CD14-positive monocyte (primary cell): ENCODE measurements around the gene VANGL1. TPM values are rescaled to one million over a fixed set of nuclear protein-coding genes. Genes with fewer than 3 reads are reported as not detected.

Experiments used
- DNase-seq, 3 donors: peaks; one replicate each; pipeline ENCODE4 v3.0.0-alpha.2; 2011 to 2022
- H2AFZ ChIP-seq: 2 replicates; pipeline ENCODE4 v1.6.0; 2012; ENCODE audit warnings: mild to moderate bottlenecking, low read depth, low read length, inconsistent platforms; ENCODE audit not compliant: insufficient read depth, poor library complexity, severe bottlenecking
- H3K27ac ChIP-seq, 2 donors: 1 replicate in 1 of 2; 2 replicates in 1 of 2; pipeline ENCODE4 v1.5.1; 2012 to 2013; ENCODE audit warnings: low read length in 2 of 2, control low read depth in 1 of 2, inconsistent platforms in 1 of 2, low read depth in 1 of 2, mild to moderate bottlenecking in 1 of 2
- H3K27me3 ChIP-seq, 2 donors: one replicate each; pipeline versions ENCODE4 v1.6.0 to v1.6.1; 2011 to 2013; ENCODE audit warnings: low read length in 2 of 2; ENCODE audit not compliant: control insufficient read depth in 2 of 2, insufficient read depth in 2 of 2
- H3K36me3 ChIP-seq, 2 donors: replicated peaks in 1 of 2; 1 replicate in 1 of 2; 2 replicates in 1 of 2; pipeline versions ENCODE4 v1.5.1 to v1.6.1; 2012 to 2013; ENCODE audit warnings: low read length in 2 of 2, control low read depth in 1 of 2, inconsistent platforms in 1 of 2, mild to moderate bottlenecking in 1 of 2; ENCODE audit not compliant: insufficient read depth in 2 of 2, control insufficient read depth in 1 of 2
- H3K4me1 ChIP-seq, 2 donors: 1 replicate in 1 of 2; 2 replicates in 1 of 2; pipeline versions ENCODE4 v1.5.1 to v1.6.1; 2012 to 2013; ENCODE audit warnings: low read length in 2 of 2, control low read depth in 1 of 2, inconsistent platforms in 1 of 2, mild to moderate bottlenecking in 1 of 2, moderate library complexity in 1 of 2; ENCODE audit not compliant: insufficient read depth in 2 of 2, control insufficient read depth in 1 of 2
- H3K4me2 ChIP-seq: replicated peaks from 2 replicates; pipeline ENCODE3; 2012; ENCODE audit warnings: low read length, moderate library complexity, mild to moderate bottlenecking; ENCODE audit not compliant: poor library complexity, severe bottlenecking; ENCODE audit errors: extremely low read depth
- H3K4me3 ChIP-seq, 3 experiments: fragments of 200-600 bp in 1 of 3; sonication (generic) in 1 of 3; replicated peaks in 1 of 3; 1 replicate in 2 of 3; 2 replicates in 1 of 3; pipeline ENCODE4 v1.5.1; 2011 to 2013; ENCODE audit warnings: low read length in 3 of 3, mild to moderate bottlenecking in 3 of 3, control low read depth in 2 of 3, low read depth in 2 of 3, inconsistent platforms in 1 of 3, moderate library complexity in 1 of 3
- H3K79me2 ChIP-seq: 2 replicates; pipeline ENCODE4 v1.6.0; 2012; ENCODE audit warnings: mild to moderate bottlenecking, control low read depth, inconsistent platforms, low read length, moderate library complexity; ENCODE audit not compliant: insufficient read depth
- H3K9ac ChIP-seq: 2 replicates; pipeline ENCODE4 v1.6.0; 2017; ENCODE audit warnings: low read length, mild to moderate bottlenecking; ENCODE audit not compliant: insufficient read depth, poor library complexity, severe bottlenecking
- H3K9me3 ChIP-seq, 2 donors: replicated peaks in 1 of 2; 1 replicate in 1 of 2; 2 replicates in 1 of 2; pipeline versions ENCODE4 v1.5.1 to v1.6.1; 2012 to 2013; ENCODE audit warnings: low read length in 2 of 2, control low read depth in 1 of 2; ENCODE audit not compliant: control insufficient read depth in 1 of 2, insufficient read depth in 1 of 2
- H4K20me1 ChIP-seq: 2 replicates; pipeline ENCODE4 v1.6.0; 2012; ENCODE audit warnings: mild to moderate bottlenecking, low read length, control low read depth, moderate library complexity; ENCODE audit not compliant: insufficient read depth
- H3K27ac Mint-ChIP-seq, 7 donors: one replicate each; pipeline ENCODE4 v1.8.0; 2020; ENCODE audit warnings: mild to moderate bottlenecking in 7 of 7, mixed read lengths in 7 of 7, moderate library complexity in 6 of 7, inconsistent platforms in 2 of 7
- H3K27me3 Mint-ChIP-seq, 3 donors: one replicate each; pipeline ENCODE4 v1.8.0; 2021 to 2022; ENCODE audit warnings: low read depth in 3 of 3, mild to moderate bottlenecking in 3 of 3, mixed read lengths in 3 of 3, moderate library complexity in 3 of 3, inconsistent platforms in 1 of 3
- H3K36me3 Mint-ChIP-seq, 2 donors: one replicate each; pipeline ENCODE4 v1.8.0; 2020; ENCODE audit warnings: mixed read lengths in 2 of 2, inconsistent platforms in 1 of 2, mild to moderate bottlenecking in 1 of 2
- H3K4me1 Mint-ChIP-seq: one replicate; pipeline ENCODE4 v1.8.0; 2020; ENCODE audit warnings: mild to moderate bottlenecking, mixed read lengths
- H3K4me3 Mint-ChIP-seq, 2 donors: one replicate each; pipeline ENCODE4 v1.8.0; 2020; ENCODE audit warnings: mild to moderate bottlenecking in 2 of 2, mixed read lengths in 2 of 2, moderate library complexity in 1 of 2
- H3K9me3 Mint-ChIP-seq, 7 donors: one replicate each; pipeline ENCODE4 v1.8.0; 2020 to 2022; ENCODE audit warnings: mixed read lengths in 7 of 7, mild to moderate bottlenecking in 6 of 7, moderate library complexity in 6 of 7, inconsistent platforms in 2 of 7
- CTCF ChIP-seq: fragments of 200-600 bp; IDR thresholded peaks from one replicate; pipeline ENCODE4 v1.8.0; 2022; ENCODE audit warnings: antibody characterized with exemption, mild to moderate bottlenecking
- WGBS: methylation state at CpG from one replicate; pipeline ENCODE4 v1.1.5; 2013; ENCODE audit warnings: missing lambda C conversion rate; ENCODE audit not compliant: insufficient coverage; 5-methylcytosine and 5-hydroxymethylcytosine counted together
- intact Hi-C, 2 donors: fragments of 100-400 bp; cut with micrococcal nuclease; formaldehyde crosslinking; loops; one replicate each; pipeline versions ENCODE4 v1.15.0 to v1.15.1; 2023
- polyA plus RNA-seq, 3 donors: library from polyadenylated mRNA; depleted of rRNA in 1 of 3; unstranded in 2 of 3; stranded (reverse) in 1 of 3; fragments of 300-500 nt in 2 of 3; fragments of >200 nt in 1 of 3; fragmentation: Illumina TruSeq in 2 of 3; gene quantifications; 1 replicate in 2 of 3; 2 replicates in 1 of 3; pipeline ENCODE4 v1.2.3, GENCODE V29; 2012 to 2021

The VANGL1 gene
- polyA plus RNA-seq, 3 donors = 0.67 to 2.0 (median 1.3) TPM

GRCh38 chr1:115692224-115692623 lies 50.5 kb downstream of the VANGL1 start:
- Histone ChIP-seq H3K4me3 (no peak overlapping the region), H3K9me3 (no peaks in the 10 kb centered on the region), H2AFZ (no peak overlapping the region), H3K27ac (no peak overlapping the region), H3K36me3 (peaks cover 0 to 21% of the 10 kb centered on the region in 2 donors), H3K79me2 (no peaks in the 10 kb centered on the region), H3K4me1 (no peaks in the 10 kb centered on the region), H4K20me1 (no peaks in the 10 kb centered on the region), H3K9ac (no peak overlapping the region), H3K4me2 (no peak overlapping the region), H3K27me3 (no peaks in the 10 kb centered on the region)
- no peak for TF ChIP-seq CTCF
- H3K9me3 Mint-ChIP-seq = no peaks in the 10 kb centered on the region
- no peak for DNase-seq
- H3K4me3 Mint-ChIP-seq = no peak overlapping the region
- H3K4me1 Mint-ChIP-seq = no peaks in the 10 kb centered on the region
- WGBS = 93% methylated on average over 4 of the region's 4 CpGs
- intact Hi-C loops = no loop called here
- H3K36me3 Mint-ChIP-seq = peaks cover 9 to 16% of the 10 kb centered on the region in 2 donors
- peaks cover 0 to 2% (median 2%) of the 10 kb centered on the region in 3 donors for H3K27me3 Mint-ChIP-seq
- H3K27ac Mint-ChIP-seq = no peak overlapping the region

DNA sequence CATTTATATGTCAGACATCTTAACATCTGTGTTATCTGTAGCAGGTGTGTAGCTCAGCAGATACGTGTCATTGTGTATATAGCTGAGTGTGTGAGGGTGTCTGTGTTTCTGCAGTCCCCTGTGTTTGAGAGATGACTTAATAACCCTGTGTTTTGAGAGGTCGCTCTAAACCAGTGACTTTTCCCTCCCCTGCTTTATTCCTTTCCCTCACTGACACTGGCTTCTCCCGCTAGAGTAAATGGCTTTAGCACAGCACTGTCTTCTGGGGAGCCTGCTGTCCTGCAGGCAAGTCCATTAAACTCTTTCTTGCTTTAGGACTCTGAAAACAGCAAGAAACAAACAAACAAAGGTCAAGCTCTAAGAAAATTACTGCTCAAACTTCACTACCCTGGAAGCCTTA lies 53.0 kb downstream of the VANGL1 start:
- H3K4me1 ChIP-seq = no peaks in the 10 kb centered on the region
- H3K9me3 ChIP-seq = no peaks in the 10 kb centered on the region
- intact Hi-C loops = no loop called here
- Mint-ChIP-seq H3K36me3 (peaks cover 9 to 13% of the 10 kb centered on the region in 2 donors), H3K27ac (peak overlapping the region in 1 of 7 donors; percentile 40), H3K27me3 (peaks cover 0 to 2% (median 0%) of the 10 kb centered on the region in 3 donors), H3K9me3 (no peaks in the 10 kb centered on the region), H3K4me3 (no peak overlapping the region), H3K4me1 (no peaks in the 10 kb centered on the region)
- 100% methylated on average over 1 of the region's 3 CpGs for WGBS
- no peak for DNase-seq
- H3K79me2 ChIP-seq = no peaks in the 10 kb centered on the region
- H2AFZ ChIP-seq = no peak overlapping the region
- no peak overlapping the region for H3K9ac ChIP-seq
- H3K27ac ChIP-seq = no peak overlapping the region
- H3K27me3 ChIP-seq = no peaks in the 10 kb centered on the region
- no peaks in the 10 kb centered on the region for H4K20me1 ChIP-seq
- H3K4me2 ChIP-seq = no peak overlapping the region
- no peak overlapping the region for H3K4me3 ChIP-seq
- no peak for TF ChIP-seq CTCF
- peaks cover 0 to 20% of the 10 kb centered on the region in 2 donors for H3K36me3 ChIP-seq
